ENCODE measurements around the gene ALDOB. TPM values are rescaled to one million over a fixed set of nuclear protein-coding genes. Genes with fewer than 3 reads are reported as not detected.
A peak's percentile ranks its signal among the peaks of the same experiment; 100 is the strongest.

The ALDOB gene
- total RNA-seq, 1 donor from 2014 or later: not detected

DNA sequence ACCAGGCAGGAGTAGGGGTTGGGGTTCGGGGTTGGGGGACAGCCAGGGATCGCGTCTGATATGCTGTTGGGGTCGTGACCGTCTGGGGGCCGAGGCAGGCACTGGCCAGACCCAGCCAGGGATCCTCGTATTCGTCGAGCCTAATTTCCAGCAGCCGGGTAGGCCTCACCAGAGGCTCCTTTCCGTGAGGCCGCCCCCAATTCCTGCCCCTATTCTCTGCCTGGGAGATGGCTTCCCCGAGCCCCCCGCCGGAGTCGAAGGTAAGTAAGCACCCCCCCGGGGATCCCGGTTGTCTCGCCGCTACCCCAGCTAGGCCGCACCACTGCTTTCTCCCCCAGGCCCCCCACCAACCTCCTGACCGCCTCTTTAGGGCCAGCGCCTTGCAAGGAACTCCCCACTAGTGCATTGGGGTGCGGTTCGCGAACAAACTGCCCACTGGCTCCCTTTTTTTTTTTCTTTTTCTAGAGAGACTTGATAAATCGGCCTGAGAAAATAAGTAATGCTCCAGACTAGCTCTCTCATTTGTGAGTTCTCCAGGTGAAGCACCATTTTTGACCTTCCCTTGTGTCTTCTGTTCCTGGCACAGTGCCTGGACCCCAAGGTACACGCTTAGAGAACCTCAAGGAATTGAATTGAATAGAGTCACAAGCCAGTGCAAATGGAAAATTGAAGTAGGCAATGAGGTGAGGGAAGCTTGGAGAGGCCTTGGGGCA, 36.5 kb downstream of the ALDOB start:
- Mint-ChIP-seq H3K4me3 (peak overlapping the region; percentile 100), H3K36me3 (ENCODE audit: low read depth) (peaks cover 74% of the 10 kb centered on the region), H3K4me1 (peaks cover 45% of the 10 kb centered on the region), H3K27me3 (ENCODE audit: low read depth) (no peaks in the 10 kb centered on the region), H3K27ac (ENCODE audit: unreplicated experiment) (peak overlapping the region; percentile 100), H3K9me3 (peaks cover 24% of the 10 kb centered on the region)
- TF ChIP-seq, protein P1, sequence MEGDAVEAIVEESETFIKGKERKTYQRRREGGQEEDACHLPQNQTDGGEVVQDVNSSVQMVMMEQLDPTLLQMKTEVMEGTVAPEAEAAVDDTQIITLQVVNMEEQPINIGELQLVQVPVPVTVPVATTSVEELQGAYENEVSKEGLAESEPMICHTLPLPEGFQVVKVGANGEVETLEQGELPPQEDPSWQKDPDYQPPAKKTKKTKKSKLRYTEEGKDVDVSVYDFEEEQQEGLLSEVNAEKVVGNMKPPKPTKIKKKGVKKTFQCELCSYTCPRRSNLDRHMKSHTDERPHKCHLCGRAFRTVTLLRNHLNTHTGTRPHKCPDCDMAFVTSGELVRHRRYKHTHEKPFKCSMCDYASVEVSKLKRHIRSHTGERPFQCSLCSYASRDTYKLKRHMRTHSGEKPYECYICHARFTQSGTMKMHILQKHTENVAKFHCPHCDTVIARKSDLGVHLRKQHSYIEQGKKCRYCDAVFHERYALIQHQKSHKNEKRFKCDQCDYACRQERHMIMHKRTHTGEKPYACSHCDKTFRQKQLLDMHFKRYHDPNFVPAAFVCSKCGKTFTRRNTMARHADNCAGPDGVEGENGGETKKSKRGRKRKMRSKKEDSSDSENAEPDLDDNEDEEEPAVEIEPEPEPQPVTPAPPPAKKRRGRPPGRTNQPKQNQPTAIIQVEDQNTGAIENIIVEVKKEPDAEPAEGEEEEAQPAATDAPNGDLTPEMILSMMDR (conservative IDR thresholded peaks at IDR 0.05): no peak
- no peak for DNase-seq (ENCODE audit: low read depth, low spot score)

DNA sequence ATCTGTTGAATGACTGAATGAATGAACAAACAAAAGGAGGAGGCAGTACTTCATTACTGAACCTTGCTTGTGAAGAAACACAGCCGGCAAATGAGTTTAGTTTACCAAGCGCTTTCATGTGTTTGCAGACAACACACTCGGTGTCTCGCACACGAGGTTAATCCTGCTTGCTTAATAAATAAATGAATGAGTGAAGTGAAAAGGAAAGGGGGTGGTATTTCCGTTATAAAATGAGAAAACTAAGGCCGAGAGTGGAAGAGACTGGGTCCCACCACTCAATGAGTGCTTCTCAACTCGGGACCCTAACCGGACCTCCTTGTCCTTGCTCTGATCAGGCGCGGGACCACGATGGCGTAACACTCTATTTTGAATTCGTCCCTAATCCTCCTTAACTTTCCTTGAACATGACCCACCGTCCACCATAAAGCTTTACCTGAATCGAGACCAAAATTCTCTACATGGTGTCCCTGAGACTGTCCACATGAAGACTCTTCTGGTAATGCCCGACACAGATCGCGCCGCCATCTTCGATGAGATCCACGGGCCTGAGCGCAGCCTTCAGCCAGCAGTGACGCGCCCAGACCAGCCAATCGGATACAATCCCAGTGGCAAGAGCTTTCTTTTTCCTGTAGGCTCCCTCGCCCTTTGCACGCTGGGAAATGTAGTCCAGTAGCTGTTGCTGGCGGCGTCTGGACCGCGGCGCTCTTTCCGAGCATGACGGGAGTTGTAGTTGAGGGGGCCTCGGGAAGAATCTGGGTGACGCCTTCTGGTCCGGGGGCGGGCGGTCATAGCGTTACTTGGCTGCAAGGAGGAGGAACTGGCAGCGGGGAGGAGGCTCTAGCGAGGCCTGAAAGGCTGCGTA, 37.3 kb downstream of the ALDOB start, which contains the start of the genes MRPL50 and ZNF189:
TSS of gene MRPL50 (minus strand) at position 551 of the 862 bp plus-strand sequence. CDS start at position 525, 26 bp downstream.
TSS of gene ZNF189 (plus strand) at position 784 of the 862 bp plus-strand sequence. CDS start 306 bp downstream, outside the sequence.
- Mint-ChIP-seq H3K4me1 (peaks cover 45% of the 10 kb centered on the region), H3K9me3 (peaks cover 22% of the 10 kb centered on the region), H3K4me3 (peak within 1 kb of the TSS; percentile 100), H3K27ac (ENCODE audit: unreplicated experiment) (peak within 1 kb of the TSS; percentile 100), H3K36me3 (ENCODE audit: low read depth) (peaks cover 72% of the 10 kb centered on the region), H3K27me3 (ENCODE audit: low read depth) (no peaks in the 10 kb centered on the region)
- TF ChIP-seq, protein P1 (conservative IDR thresholded peaks at IDR 0.05): no peak
- DNase-seq (ENCODE audit: low read depth, low spot score): peak; percentile 82

DNA sequence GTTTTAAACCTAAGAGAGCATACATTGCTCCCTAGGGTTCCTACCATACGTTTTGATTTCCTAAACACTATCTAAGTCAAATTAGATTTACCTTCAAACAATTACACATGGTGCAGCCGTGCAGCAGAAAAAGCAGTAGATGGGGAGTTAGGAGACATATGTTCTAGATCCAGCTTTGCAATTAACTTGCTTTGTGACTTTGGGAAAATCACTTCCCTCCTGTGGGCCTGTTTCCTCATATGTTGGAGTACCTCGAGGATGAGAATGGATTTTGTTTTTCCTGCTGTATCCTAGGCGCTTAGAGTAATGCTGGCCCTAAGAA, 37.9 kb downstream of the ALDOB start:
- Mint-ChIP-seq H3K36me3 (ENCODE audit: low read depth) (peaks cover 71% of the 10 kb centered on the region), H3K4me3 (peak overlapping the region; percentile 100), H3K27ac (ENCODE audit: unreplicated experiment) (peak overlapping the region; percentile 100), H3K9me3 (peaks cover 17% of the 10 kb centered on the region), H3K27me3 (ENCODE audit: low read depth) (no peaks in the 10 kb centered on the region), H3K4me1 (peaks cover 45% of the 10 kb centered on the region)
- TF ChIP-seq, protein P1 (conservative IDR thresholded peaks at IDR 0.05): no peak
- DNase-seq (ENCODE audit: low read depth, low spot score): no peak

DNA sequence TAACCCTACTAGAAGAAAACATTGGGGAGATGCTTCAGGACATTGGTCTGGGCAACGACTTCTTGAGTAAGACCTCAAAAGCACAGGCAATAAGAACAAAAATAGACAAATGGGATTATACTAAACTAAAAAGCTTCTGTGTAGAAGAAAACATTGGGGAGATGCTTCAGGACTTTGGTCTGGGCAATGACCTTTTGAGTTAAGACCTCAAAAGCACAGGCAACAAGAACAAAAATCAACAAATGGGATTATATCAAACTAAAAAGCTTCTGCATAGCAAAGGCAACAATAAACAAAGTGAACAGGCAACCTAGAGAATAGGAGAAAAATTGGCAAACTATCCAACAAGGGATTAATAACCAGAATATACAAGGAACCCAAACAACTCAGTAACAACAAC, 40.9 kb downstream of the ALDOB start:
- Mint-ChIP-seq H3K27ac (ENCODE audit: unreplicated experiment) (no peak overlapping the region), H3K27me3 (ENCODE audit: low read depth) (no peaks in the 10 kb centered on the region), H3K4me1 (peaks cover 27% of the 10 kb centered on the region), H3K36me3 (ENCODE audit: low read depth) (peaks cover 73% of the 10 kb centered on the region), H3K9me3 (peaks cover 29% of the 10 kb centered on the region), H3K4me3 (peak overlapping the region; percentile 43)
- TF ChIP-seq, protein P1 (conservative IDR thresholded peaks at IDR 0.05): no peak
- DNase-seq (ENCODE audit: low read depth, low spot score): no peak

DNA sequence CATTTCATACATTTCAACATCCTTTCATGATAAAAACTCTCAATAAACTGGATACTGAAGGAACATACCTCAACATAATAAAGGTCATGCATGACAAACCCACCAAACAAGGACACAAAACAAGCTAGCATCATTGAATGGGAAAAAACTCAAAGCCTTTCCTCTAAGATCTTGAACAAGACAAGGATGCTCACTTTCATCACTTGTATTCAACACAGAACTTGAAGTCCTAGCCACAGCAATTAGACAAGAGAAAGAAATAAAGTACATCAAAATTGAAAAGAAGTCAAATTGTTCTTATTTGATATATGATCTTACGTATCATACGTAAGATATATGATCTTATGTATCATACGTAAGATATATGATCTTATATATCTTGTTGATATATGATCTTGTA, 42.4 kb downstream of the ALDOB start:
- peaks cover 25% of the 10 kb centered on the region for H3K9me3 Mint-ChIP-seq
- no peak overlapping the region for H3K27ac Mint-ChIP-seq (ENCODE audit: unreplicated experiment)
- DNase-seq (ENCODE audit: low read depth, low spot score): no peak
- TF ChIP-seq, protein P1 (conservative IDR thresholded peaks at IDR 0.05): no peak
- no peak overlapping the region for H3K4me3 Mint-ChIP-seq
- peaks cover 21% of the 10 kb centered on the region for H3K4me1 Mint-ChIP-seq
- no peaks in the 10 kb centered on the region for H3K27me3 Mint-ChIP-seq (ENCODE audit: low read depth)
- H3K36me3 Mint-ChIP-seq (ENCODE audit: low read depth): peaks cover 80% of the 10 kb centered on the region

Data from neural crest cell (in vitro differentiated cells).